PC-9 (cell line): ENCODE measurements around the gene EIF5B.
"Not testable (repeated sequence)": the region's sequence is repeated elsewhere in the genome, so short reads cannot be mapped to it uniquely, and the experiment has no call there.

ENCODE experiments used
- EZH2 ChIP-seq: fragments of 200-600 bp; sonication (generic); IDR thresholded peaks from 2 replicates; pipeline ENCODE4 v1.8.0; 2017; ENCODE audit warnings: antibody characterized with exemption, low read depth
- TF ChIP-seq, protein P1 (sequence below): fragments of 200-600 bp; sonication (generic); conservative IDR thresholded peaks from 2 replicates; pipeline ENCODE4 v1.6.1; 2017; ENCODE audit warnings: mixed run types, antibody characterized with exemption, mild to moderate bottlenecking, moderate library complexity

DNA sequence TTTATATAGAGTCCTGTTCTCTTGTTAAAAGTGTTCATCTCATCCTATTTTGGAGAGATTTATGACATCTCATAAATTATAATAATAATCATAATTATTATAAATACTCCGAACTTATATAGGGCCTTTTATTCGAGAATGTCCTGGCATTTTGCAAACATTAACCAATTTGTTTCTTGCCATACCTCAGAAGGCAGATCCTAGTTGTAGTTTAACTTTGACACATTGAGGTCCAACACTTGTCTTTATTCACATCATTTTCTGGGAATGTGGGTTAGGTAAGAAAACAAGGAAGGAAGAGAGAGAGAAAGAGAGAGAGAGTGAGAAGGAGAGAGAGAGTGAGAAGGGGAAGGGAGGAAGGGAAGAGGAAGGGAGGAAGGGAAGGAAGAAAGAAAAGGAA lies 36.1 kb upstream of the EIF5B start, which contains the start of gene LYG1:
- TF ChIP-seq, protein P1, sequence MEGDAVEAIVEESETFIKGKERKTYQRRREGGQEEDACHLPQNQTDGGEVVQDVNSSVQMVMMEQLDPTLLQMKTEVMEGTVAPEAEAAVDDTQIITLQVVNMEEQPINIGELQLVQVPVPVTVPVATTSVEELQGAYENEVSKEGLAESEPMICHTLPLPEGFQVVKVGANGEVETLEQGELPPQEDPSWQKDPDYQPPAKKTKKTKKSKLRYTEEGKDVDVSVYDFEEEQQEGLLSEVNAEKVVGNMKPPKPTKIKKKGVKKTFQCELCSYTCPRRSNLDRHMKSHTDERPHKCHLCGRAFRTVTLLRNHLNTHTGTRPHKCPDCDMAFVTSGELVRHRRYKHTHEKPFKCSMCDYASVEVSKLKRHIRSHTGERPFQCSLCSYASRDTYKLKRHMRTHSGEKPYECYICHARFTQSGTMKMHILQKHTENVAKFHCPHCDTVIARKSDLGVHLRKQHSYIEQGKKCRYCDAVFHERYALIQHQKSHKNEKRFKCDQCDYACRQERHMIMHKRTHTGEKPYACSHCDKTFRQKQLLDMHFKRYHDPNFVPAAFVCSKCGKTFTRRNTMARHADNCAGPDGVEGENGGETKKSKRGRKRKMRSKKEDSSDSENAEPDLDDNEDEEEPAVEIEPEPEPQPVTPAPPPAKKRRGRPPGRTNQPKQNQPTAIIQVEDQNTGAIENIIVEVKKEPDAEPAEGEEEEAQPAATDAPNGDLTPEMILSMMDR: not testable (repeated sequence)
- TF ChIP-seq EZH2: not testable (repeated sequence)
